Astrocyte of the spinal cord (primary cell): Measurements from ENCODE around the gene HCRTR1.

Experiments used
- DNase-seq: peaks from one replicate; pipeline ENCODE4 v3.0.0; 2011; ENCODE audit warnings: low read depth, low spot score
- H3K4me3 ChIP-seq: 2 replicates; pipeline ENCODE4 v1.5.1; 2011; ENCODE audit warnings: low read depth, mild to moderate bottlenecking, low read length, moderate library complexity
- CTCF ChIP-seq: IDR thresholded peaks from 2 replicates; pipeline ENCODE4 v1.5.1; 2012; ENCODE audit warnings: low read depth, mild to moderate bottlenecking, low read length, inconsistent platforms
- in situ Hi-C: cut with HindIII; loops from 2 replicates; pipeline ENCODE4 v1.10.0; 2017; ENCODE audit warnings: low sequenced_read_pairs

The HCRTR1 gene

DNA sequence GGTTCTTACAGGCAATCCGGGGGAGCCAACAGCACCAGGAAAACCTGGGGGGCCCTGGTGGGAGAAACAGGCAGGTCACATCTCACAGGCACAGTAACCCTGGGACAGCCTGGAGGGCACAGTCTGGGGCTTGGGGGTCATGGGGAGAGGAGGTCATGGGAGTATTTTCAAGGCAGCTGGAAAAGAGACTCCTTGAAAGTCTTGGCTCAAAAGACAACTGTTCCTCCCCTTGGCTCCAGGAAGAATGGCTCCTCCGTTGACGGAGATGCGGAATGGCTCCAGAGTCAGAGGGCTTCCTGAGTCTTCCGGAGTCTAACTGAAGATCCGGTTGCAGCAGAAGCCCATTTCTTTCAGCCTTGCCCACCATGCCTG is 53.1 kb downstream of the HCRTR1 start:
- no peak for TF ChIP-seq CTCF
- DNase-seq: no peak
- H3K4me3 ChIP-seq: no peak overlapping the region
- in situ Hi-C loops: no loop called here

GRCh38 chr1:31671147-31671546 is 53.7 kb downstream of the HCRTR1 start:
- in situ Hi-C loops: no loop called here
- no peak for TF ChIP-seq CTCF
- no peak overlapping the region for H3K4me3 ChIP-seq
- no peak for DNase-seq

- H3K4me3 ChIP-seq: no peak overlapping the region
- in situ Hi-C loops: no loop called here
- peak; percentile 13 for DNase-seq
- TF ChIP-seq CTCF: no peak
These were observed 54.2 kb downstream of the HCRTR1 start for GRCh38 chr1:31671561-31672201.

- no peak for DNase-seq
- TF ChIP-seq CTCF: no peak
- in situ Hi-C loops: no loop called here
- H3K4me3 ChIP-seq: no peak overlapping the region
These were observed 55.5 kb downstream of the HCRTR1 start for GRCh38 chr1:31672986-31673385.

DNA sequence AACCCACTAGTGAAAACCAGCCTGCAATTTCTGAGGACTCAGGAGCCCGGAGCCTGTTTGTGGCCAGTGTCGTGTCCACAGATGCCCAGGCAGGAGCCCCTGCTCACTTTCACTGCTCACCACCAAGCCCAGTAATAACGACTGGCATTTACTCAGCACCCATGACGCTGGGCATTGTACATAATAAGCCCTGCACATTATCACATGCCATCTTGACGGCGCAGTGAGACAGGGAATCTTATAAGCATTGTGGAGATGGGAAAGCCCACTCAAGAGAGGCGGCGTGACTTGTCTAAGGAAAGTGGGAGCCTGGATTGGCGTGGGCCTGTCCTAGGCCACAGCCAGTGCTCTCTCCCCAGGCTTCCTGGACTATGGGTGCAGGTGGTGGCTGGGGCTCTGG is 55.9 kb downstream of the HCRTR1 start:
- H3K4me3 ChIP-seq: no peak overlapping the region
- no peak for TF ChIP-seq CTCF
- in situ Hi-C loops: no loop called here
- no peak for DNase-seq

DNA sequence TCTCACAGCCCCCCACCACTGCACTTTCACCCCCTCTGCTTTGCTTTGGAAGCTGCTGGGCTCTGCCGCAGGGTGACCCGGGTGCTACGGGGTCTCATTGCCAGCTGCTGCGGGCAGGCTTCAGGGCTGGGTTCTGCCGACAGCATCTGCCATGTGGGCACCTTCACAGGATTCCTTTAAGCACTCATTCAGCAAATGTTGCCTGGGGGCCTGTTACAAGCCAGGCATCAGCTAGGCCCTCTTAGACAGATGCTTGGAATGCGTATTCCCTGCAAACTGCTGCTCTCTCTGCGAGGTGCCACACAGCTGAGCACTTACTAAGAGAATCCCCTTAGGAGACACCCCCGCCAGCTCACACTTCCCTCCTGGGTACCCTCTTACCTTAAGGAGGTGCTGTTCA is 57.1 kb downstream of the HCRTR1 start:
- in situ Hi-C loops: no loop called here
- DNase-seq: no peak

More for the DNA sequence above, 57.1 kb downstream of the HCRTR1 start:
- TF ChIP-seq CTCF: no peak
- no peak overlapping the region for H3K4me3 ChIP-seq
